Measurements from ENCODE around the gene CCDC122. TPM values are rescaled to one million over a fixed set of nuclear protein-coding genes. Genes with fewer than 3 reads are reported as not detected.

CCDC122 gene
- total RNA-seq, 1 experiment from 2014 or later: 10.5 TPM

DNA sequence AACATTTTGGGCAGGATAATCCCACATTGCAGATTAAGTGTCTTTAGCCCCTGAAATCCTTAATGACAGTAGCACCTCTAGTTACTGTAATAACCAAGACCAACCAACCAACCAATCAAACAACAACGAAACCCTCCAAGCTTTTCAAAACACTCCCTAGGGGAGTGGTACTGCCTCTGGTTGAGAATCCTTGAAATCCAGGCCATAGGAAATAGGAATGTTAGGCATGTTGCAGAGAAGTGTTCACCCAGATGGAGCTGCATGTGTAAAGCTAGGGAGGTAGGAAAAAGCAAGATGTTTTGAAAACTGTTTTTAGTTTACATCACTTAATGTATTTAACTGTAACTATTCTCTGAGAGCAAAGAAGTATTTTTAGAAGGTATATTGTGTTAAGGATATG is 4.7 kb upstream of the CCDC122 start (continued):
- TF ChIP-seq, protein P1, sequence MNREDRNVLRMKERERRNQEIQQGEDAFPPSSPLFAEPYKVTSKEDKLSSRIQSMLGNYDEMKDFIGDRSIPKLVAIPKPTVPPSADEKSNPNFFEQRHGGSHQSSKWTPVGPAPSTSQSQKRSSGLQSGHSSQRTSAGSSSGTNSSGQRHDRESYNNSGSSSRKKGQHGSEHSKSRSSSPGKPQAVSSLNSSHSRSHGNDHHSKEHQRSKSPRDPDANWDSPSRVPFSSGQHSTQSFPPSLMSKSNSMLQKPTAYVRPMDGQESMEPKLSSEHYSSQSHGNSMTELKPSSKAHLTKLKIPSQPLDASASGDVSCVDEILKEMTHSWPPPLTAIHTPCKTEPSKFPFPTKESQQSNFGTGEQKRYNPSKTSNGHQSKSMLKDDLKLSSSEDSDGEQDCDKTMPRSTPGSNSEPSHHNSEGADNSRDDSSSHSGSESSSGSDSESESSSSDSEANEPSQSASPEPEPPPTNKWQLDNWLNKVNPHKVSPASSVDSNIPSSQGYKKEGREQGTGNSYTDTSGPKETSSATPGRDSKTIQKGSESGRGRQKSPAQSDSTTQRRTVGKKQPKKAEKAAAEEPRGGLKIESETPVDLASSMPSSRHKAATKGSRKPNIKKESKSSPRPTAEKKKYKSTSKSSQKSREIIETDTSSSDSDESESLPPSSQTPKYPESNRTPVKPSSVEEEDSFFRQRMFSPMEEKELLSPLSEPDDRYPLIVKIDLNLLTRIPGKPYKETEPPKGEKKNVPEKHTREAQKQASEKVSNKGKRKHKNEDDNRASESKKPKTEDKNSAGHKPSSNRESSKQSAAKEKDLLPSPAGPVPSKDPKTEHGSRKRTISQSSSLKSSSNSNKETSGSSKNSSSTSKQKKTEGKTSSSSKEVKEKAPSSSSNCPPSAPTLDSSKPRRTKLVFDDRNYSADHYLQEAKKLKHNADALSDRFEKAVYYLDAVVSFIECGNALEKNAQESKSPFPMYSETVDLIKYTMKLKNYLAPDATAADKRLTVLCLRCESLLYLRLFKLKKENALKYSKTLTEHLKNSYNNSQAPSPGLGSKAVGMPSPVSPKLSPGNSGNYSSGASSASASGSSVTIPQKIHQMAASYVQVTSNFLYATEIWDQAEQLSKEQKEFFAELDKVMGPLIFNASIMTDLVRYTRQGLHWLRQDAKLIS (CRISPR knock-in tag; IDR thresholded peaks at IDR 0.05; ENCODE audit: borderline replicate concordance): no peak

DNA sequence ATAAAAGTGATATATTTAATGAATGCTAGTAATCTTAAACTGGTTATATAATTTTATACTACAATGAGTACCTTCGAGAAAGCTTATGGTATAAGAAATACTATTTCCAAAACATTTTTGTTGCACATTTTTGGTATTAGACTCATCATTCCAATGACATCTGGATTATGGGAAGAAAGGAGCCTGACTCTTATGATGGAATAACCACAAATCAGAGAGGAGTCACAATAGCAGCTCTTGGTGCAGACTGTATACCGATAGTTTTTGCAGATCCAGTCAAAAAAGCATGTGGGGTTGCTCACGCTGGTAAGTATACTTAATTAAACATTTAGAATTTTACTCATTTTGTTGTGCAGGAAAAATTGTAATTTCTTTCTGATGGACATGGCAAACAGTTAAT is 4.1 kb upstream of the CCDC122 start:
- Mint-ChIP-seq H3K9me3 (no peaks in the 10 kb centered on the region), H3K27ac (no peak overlapping the region), H3K27me3 (ENCODE audit: low read depth) (peaks cover 22% of the 10 kb centered on the region), H3K4me3 (no peak overlapping the region), H3K4me1 (peaks cover 21% of the 10 kb centered on the region), H3K36me3 (no peaks in the 10 kb centered on the region)
- no peak for ATAC-seq
- ChIA-PET CTCF (interaction anchor here (1.7 kb wide), 1 partner anchor 11 kb away, joined by 10 read pairs; no protein-coding TSS in a partner anchor), POLR2A (no interaction called here)
- no peak for TF ChIP-seq KAT7 (CRISPR knock-in tag; IDR thresholded peaks at IDR 0.05; ENCODE audit: borderline replicate concordance)
- TF ChIP-seq ATF1 (CRISPR knock-in tag; IDR thresholded peaks at IDR 0.05): no peak
- no peak for TF ChIP-seq OVOL2 (CRISPR knock-in tag; IDR thresholded peaks at IDR 0.05; ENCODE audit: borderline replicate concordance)
- TF ChIP-seq, protein P2, sequence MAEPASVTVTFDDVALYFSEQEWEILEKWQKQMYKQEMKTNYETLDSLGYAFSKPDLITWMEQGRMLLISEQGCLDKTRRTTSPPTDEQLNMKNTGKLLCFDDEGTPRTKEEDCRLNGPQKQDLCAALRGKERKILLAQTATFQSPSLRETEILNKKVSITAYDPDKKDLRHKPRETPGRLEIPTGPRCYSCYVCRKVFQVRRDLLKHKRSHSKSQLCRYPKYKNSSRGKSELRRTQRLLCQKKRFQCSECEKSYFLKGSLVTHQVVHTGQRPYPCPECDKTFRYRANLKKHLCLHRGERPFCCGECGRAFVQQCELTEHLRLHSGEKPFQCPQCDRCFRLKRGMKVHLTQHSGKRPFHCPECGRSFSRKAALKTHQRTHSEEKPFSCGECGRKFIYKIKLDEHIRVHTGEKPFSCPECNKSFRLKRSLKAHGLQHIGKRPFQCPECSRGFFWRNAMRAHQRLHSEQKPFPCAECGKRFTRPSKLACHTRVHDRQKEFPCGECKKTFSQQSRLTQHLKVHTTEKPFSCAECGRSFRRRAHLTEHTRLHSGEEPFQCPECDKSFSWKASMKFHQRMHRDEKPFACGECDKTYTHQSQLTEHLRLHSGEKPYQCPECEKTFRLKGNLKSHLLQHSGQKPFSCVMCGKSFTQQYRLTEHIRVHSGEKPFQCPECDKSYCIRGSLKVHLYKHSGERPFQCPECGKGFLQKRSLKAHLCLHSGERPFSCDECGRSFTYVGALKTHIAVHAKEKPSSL (CRISPR knock-in tag; conservative IDR thresholded peaks at IDR 0.05): no peak
- TF ChIP-seq RORB (CRISPR knock-in tag; IDR thresholded peaks at IDR 0.05): no peak
- no peak for TF ChIP-seq ZNF219 (CRISPR knock-in tag; IDR thresholded peaks at IDR 0.05; ENCODE audit: borderline replicate concordance)
- TF ChIP-seq CREM (CRISPR knock-in tag; IDR thresholded peaks at IDR 0.05): no peak
- no peak for TF ChIP-seq SOX15 (CRISPR knock-in tag; IDR thresholded peaks at IDR 0.05)
- no peak for TF ChIP-seq TP53 (CRISPR knock-in tag; IDR thresholded peaks at IDR 0.05)
- TF ChIP-seq, protein P3, sequence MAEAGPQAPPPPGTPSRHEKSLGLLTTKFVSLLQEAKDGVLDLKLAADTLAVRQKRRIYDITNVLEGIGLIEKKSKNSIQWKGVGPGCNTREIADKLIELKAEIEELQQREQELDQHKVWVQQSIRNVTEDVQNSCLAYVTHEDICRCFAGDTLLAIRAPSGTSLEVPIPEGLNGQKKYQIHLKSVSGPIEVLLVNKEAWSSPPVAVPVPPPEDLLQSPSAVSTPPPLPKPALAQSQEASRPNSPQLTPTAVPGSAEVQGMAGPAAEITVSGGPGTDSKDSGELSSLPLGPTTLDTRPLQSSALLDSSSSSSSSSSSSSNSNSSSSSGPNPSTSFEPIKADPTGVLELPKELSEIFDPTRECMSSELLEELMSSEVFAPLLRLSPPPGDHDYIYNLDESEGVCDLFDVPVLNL (CRISPR knock-in tag; IDR thresholded peaks at IDR 0.05; ENCODE audit: borderline replicate concordance, low read depth): no peak
- no peak for TF ChIP-seq NR1H2 (CRISPR knock-in tag; IDR thresholded peaks at IDR 0.05)
- TF ChIP-seq GTF2I (CRISPR knock-in tag; conservative IDR thresholded peaks at IDR 0.05): no peak
- TF ChIP-seq, protein P4, sequence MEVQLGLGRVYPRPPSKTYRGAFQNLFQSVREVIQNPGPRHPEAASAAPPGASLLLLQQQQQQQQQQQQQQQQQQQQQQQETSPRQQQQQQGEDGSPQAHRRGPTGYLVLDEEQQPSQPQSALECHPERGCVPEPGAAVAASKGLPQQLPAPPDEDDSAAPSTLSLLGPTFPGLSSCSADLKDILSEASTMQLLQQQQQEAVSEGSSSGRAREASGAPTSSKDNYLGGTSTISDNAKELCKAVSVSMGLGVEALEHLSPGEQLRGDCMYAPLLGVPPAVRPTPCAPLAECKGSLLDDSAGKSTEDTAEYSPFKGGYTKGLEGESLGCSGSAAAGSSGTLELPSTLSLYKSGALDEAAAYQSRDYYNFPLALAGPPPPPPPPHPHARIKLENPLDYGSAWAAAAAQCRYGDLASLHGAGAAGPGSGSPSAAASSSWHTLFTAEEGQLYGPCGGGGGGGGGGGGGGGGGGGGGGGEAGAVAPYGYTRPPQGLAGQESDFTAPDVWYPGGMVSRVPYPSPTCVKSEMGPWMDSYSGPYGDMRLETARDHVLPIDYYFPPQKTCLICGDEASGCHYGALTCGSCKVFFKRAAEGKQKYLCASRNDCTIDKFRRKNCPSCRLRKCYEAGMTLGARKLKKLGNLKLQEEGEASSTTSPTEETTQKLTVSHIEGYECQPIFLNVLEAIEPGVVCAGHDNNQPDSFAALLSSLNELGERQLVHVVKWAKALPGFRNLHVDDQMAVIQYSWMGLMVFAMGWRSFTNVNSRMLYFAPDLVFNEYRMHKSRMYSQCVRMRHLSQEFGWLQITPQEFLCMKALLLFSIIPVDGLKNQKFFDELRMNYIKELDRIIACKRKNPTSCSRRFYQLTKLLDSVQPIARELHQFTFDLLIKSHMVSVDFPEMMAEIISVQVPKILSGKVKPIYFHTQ (CRISPR knock-in tag; IDR thresholded peaks at IDR 0.05): no peak
- TF ChIP-seq, protein P5, sequence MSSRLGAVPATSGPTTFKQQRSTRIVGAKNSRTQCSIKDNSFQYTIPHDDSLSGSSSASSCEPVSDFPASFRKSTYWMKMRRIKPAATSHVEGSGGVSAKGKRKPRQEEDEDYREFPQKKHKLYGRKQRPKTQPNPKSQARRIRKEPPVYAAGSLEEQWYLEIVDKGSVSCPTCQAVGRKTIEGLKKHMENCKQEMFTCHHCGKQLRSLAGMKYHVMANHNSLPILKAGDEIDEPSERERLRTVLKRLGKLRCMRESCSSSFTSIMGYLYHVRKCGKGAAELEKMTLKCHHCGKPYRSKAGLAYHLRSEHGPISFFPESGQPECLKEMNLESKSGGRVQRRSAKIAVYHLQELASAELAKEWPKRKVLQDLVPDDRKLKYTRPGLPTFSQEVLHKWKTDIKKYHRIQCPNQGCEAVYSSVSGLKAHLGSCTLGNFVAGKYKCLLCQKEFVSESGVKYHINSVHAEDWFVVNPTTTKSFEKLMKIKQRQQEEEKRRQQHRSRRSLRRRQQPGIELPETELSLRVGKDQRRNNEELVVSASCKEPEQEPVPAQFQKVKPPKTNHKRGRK (CRISPR knock-in tag; IDR thresholded peaks at IDR 0.05; ENCODE audit: borderline replicate concordance): no peak
- no peak for TF ChIP-seq FOXP1 (CRISPR knock-in tag; IDR thresholded peaks at IDR 0.05; ENCODE audit: borderline replicate concordance)
- TF ChIP-seq, protein P6, sequence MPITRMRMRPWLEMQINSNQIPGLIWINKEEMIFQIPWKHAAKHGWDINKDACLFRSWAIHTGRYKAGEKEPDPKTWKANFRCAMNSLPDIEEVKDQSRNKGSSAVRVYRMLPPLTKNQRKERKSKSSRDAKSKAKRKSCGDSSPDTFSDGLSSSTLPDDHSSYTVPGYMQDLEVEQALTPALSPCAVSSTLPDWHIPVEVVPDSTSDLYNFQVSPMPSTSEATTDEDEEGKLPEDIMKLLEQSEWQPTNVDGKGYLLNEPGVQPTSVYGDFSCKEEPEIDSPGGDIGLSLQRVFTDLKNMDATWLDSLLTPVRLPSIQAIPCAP (CRISPR knock-in tag; IDR thresholded peaks at IDR 0.05): no peak
- no peak for TF ChIP-seq ZNF121 (CRISPR knock-in tag; IDR thresholded peaks at IDR 0.05)
- TF ChIP-seq ZNF671 (CRISPR knock-in tag; IDR thresholded peaks at IDR 0.05): no peak
- no peak for TF ChIP-seq FOXJ3 (CRISPR knock-in tag; IDR thresholded peaks at IDR 0.05; ENCODE audit: borderline replicate concordance)
- DNase-seq (ENCODE audit: low spot score): no peak

Measured in WTC11 (cell line).